HEK293 (cell line): ENCODE results near the gene WDR82.

Source experiments
- CTCF ChIA-PET: fragments of 350-600 bp; formaldehyde crosslinking; extraction: SDS; loops from one replicate; lab custom pipeline; 2021; ENCODE audit warnings: antibody characterized with exemption; lab: Yijun Ruan, JAX
- POLR2A ChIA-PET: fragments of 300-600 bp; formaldehyde crosslinking; extraction: SDS; loops from one replicate; lab custom pipeline; 2020; ENCODE audit warnings: antibody characterized with exemption, inconsistent platforms; lab: Yijun Ruan, JAX
- H3K27ac ChIP-seq: fragments of 200-500 bp; sonication (Bioruptor generic); 2 replicates; pipeline ENCODE4 v1.5.1; 2014; ENCODE audit warnings: low read depth, low read length, control low read depth, inconsistent platforms; ENCODE audit errors: extremely low read depth
- H3K36me3 ChIP-seq, 2 experiments: fragments of 200-500 bp in 1 of 2; sonication (Bioruptor generic) in 1 of 2; 1 replicate in 1 of 2; 2 replicates in 1 of 2; pipeline ENCODE4 v1.5.1; 2014 to 2017; ENCODE audit warnings: inconsistent platforms in 2 of 2, low read length in 2 of 2; ENCODE audit not compliant: control insufficient read depth in 2 of 2, insufficient read depth in 1 of 2
- H3K4me1 ChIP-seq: fragments of 200-500 bp; sonication (Bioruptor generic); 2 replicates; pipeline ENCODE4 v1.5.1; 2014; ENCODE audit warnings: mild to moderate bottlenecking, low read length, inconsistent platforms; ENCODE audit not compliant: control insufficient read depth, insufficient read depth
- H3K4me3 ChIP-seq: 2 replicates; pipeline ENCODE4 v1.5.1; 2011; ENCODE audit warnings: low read depth, mild to moderate bottlenecking, control low read depth, low read length, moderate library complexity
- H3K9me3 ChIP-seq: fragments of 200-500 bp; sonication (Bioruptor generic); 2 replicates; pipeline ENCODE4 v1.5.1; 2014; ENCODE audit warnings: low read depth, low read length, inconsistent platforms; ENCODE audit not compliant: control insufficient read depth, insufficient read depth
- BCL11A ChIP-seq: fragments of 450-650 bp; formaldehyde crosslinking; IDR thresholded peaks from 2 replicates; pipeline ENCODE4 v1.5.1; 2016; ENCODE audit warnings: low read depth, missing biosample characterization, missing genetic modification characterization
- MEIS1 ChIP-seq: sonication (generic); formaldehyde crosslinking; IDR thresholded peaks from 2 replicates; pipeline ENCODE4 v1.8.1; 2022; ENCODE audit warnings: missing genetic modification reagents, mild to moderate bottlenecking, borderline replicate concordance
- ZIC2 ChIP-seq: fragments of 450-650 bp; formaldehyde crosslinking; IDR thresholded peaks from 2 replicates; pipeline ENCODE4 v1.5.1; 2016; ENCODE audit warnings: missing biosample characterization, missing genetic modification characterization
- ZNF280C ChIP-seq: fragments of 450-650 bp; formaldehyde crosslinking; IDR thresholded peaks from 2 replicates; pipeline ENCODE4 v1.5.1; 2016; ENCODE audit warnings: missing biosample characterization, missing genetic modification characterization
- ZNF366 ChIP-seq: fragments of 450-650 bp; formaldehyde crosslinking; conservative IDR thresholded peaks from 2 replicates; pipeline ENCODE4 v1.5.1; 2016; ENCODE audit warnings: missing biosample characterization, missing genetic modification characterization
- ZNF518A ChIP-seq: fragments of 450-650 bp; formaldehyde crosslinking; conservative IDR thresholded peaks from 2 replicates; pipeline ENCODE4 v1.5.1; 2016; ENCODE audit warnings: low read depth, missing biosample characterization, missing genetic modification characterization
- ZNF585B ChIP-seq: fragments of 450-650 bp; formaldehyde crosslinking; IDR thresholded peaks from 2 replicates; pipeline ENCODE4 v1.5.1; 2016; ENCODE audit warnings: missing biosample characterization, missing genetic modification characterization
- ZNF626 ChIP-seq: fragments of 450-650 bp; sonication (Bioruptor Pico); formaldehyde crosslinking; IDR thresholded peaks from 2 replicates; pipeline ENCODE4 v1.5.1; 2018; ENCODE audit warnings: missing biosample characterization, missing genetic modification characterization, inconsistent platforms
- ZNF664 ChIP-seq: fragments of 450-650 bp; formaldehyde crosslinking; IDR thresholded peaks from 2 replicates; pipeline ENCODE4 v1.5.1; 2016; ENCODE audit warnings: missing biosample characterization, missing genetic modification characterization
- ZNF677 ChIP-seq: fragments of 450-650 bp; IDR thresholded peaks from 2 replicates; pipeline ENCODE4 v1.5.0; 2018; ENCODE audit warnings: missing biosample characterization, mild to moderate bottlenecking, missing genetic modification characterization, moderate library complexity
- ZNF777 ChIP-seq: fragments of 450-650 bp; formaldehyde crosslinking; IDR thresholded peaks from 2 replicates; pipeline ENCODE4 v1.5.1; 2017; ENCODE audit warnings: missing biosample characterization, missing genetic modification characterization, borderline replicate concordance
- TF ChIP-seq, protein P1 (sequence below): fragments of 450-650 bp; formaldehyde crosslinking; IDR thresholded peaks from 2 replicates; pipeline ENCODE4 v1.5.1; 2016; ENCODE audit warnings: missing biosample characterization, missing genetic modification characterization
- TF ChIP-seq, protein P2 (sequence below): fragments of 450-650 bp; formaldehyde crosslinking; IDR thresholded peaks from 2 replicates; pipeline ENCODE4 v1.5.1; 2016; ENCODE audit warnings: missing biosample characterization, missing genetic modification characterization, low read depth
- TF ChIP-seq, protein P3 (sequence below): fragments of 450-650 bp; formaldehyde crosslinking; IDR thresholded peaks from 2 replicates; pipeline ENCODE4 v1.5.1; 2016; ENCODE audit warnings: missing biosample characterization, missing genetic modification characterization

WDR82 gene

DNA sequence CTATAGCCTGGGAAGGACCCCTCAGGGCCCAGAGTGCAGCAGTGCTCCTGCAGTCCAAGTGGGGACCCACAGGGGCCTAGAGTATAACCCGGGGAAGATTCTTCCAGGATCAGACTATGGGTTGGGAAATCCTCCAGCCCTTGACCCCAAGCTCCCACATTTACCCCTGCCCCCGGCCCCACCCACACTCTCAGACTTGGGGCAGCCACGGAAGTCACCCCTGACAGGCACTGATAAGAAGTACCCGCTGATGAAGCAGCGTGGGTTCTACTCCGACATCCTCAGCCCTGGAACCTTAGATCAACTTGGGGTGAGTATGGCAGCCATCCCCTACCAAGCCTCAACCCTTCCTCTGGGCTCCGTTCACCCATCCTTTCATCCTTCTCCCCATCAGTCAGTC lies 44.0 kb upstream of the WDR82 start:
- H3K4me1 ChIP-seq, result no peaks in the 10 kb centered on the region
- ChIA-PET CTCF (interaction anchor here (0.5 kb wide), 1 partner anchor 35 kb away, joined by 3 read pairs; the partner anchor contains the start of gene GLYCTK), POLR2A (no interaction called here)
- no peaks in the 10 kb centered on the region for H3K36me3 ChIP-seq
- no peaks in the 10 kb centered on the region for H3K9me3 ChIP-seq
- TF ChIP-seq BCL11A (tag by site-specific recombination) (no peak), ZNF518A (tag by site-specific recombination) (no peak), MEIS1 (no peak), ZNF677 (no peak), ZNF280C (tag by site-specific recombination) (no peak), ZNF777 (no peak), ZNF366 (no peak)
- TF ChIP-seq, protein P1, sequence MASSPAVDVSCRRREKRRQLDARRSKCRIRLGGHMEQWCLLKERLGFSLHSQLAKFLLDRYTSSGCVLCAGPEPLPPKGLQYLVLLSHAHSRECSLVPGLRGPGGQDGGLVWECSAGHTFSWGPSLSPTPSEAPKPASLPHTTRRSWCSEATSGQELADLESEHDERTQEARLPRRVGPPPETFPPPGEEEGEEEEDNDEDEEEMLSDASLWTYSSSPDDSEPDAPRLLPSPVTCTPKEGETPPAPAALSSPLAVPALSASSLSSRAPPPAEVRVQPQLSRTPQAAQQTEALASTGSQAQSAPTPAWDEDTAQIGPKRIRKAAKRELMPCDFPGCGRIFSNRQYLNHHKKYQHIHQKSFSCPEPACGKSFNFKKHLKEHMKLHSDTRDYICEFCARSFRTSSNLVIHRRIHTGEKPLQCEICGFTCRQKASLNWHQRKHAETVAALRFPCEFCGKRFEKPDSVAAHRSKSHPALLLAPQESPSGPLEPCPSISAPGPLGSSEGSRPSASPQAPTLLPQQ, result no peak
- no peak overlapping the region for H3K27ac ChIP-seq
- no peak overlapping the region for H3K4me3 ChIP-seq

DNA sequence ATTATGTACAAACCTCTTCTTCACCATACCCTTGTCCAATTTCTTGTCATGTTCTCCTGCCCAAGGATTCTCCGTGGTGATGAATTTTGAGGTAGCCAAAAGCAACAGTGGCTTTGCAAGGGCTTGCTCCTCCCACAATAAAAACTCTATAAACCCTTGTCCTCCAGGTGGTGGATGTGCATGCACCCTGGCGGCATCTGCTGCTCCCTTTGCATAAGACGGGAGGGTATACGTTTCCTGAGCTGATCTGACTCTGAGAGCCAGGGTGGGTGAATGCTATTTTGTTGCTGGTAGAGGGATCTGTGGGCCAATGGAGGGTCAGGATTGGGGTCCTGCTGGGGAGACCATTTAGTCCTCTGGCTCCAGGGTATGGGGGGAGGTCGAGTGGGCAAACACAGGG lies 43.0 kb upstream of the WDR82 start:
- ChIA-PET POLR2A (no interaction called here), CTCF (no interaction called here)

More for the DNA sequence above, 43.0 kb upstream of the WDR82 start:
- Histone ChIP-seq H3K4me1 (no peaks in the 10 kb centered on the region), H3K4me3 (no peak overlapping the region), H3K9me3 (no peaks in the 10 kb centered on the region), H3K27ac (no peak overlapping the region), H3K36me3 (no peaks in the 10 kb centered on the region)
- TF ChIP-seq, protein P2, sequence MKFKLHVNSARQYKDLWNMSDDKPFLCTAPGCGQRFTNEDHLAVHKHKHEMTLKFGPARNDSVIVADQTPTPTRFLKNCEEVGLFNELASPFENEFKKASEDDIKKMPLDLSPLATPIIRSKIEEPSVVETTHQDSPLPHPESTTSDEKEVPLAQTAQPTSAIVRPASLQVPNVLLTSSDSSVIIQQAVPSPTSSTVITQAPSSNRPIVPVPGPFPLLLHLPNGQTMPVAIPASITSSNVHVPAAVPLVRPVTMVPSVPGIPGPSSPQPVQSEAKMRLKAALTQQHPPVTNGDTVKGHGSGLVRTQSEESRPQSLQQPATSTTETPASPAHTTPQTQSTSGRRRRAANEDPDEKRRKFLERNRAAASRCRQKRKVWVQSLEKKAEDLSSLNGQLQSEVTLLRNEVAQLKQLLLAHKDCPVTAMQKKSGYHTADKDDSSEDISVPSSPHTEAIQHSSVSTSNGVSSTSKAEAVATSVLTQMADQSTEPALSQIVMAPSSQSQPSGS (tag by site-specific recombination), result no peak
- TF ChIP-seq ZNF626 (no peak), ZNF585B (tag by site-specific recombination) (0 out of 2 replicates have a peak, but pooled peaks have one; percentile 13), BCL11A (tag by site-specific recombination) (no peak), ZIC2 (tag by site-specific recombination) (no peak), ZNF664 (tag by site-specific recombination) (no peak)
- TF ChIP-seq, protein P3, sequence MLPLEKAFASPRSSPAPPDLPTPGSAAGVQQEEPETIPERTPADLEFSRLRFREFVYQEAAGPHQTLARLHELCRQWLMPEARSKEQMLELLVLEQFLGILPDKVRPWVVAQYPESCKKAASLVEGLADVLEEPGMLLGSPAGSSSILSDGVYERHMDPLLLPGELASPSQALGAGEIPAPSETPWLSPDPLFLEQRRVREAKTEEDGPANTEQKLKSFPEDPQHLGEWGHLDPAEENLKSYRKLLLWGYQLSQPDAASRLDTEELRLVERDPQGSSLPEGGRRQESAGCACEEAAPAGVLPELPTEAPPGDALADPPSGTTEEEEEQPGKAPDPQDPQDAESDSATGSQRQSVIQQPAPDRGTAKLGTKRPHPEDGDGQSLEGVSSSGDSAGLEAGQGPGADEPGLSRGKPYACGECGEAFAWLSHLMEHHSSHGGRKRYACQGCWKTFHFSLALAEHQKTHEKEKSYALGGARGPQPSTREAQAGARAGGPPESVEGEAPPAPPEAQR (tag by site-specific recombination), result no peak
